ENCODE measurements around the gene ZNF556. TPM values are rescaled to one million over a fixed set of nuclear protein-coding genes. Genes with fewer than 3 reads are reported as not detected.

The ZNF556 gene
- total RNA-seq, 4 donors from 2014 or later = 0.28 to 0.73 TPM; not detected in 2

DNA sequence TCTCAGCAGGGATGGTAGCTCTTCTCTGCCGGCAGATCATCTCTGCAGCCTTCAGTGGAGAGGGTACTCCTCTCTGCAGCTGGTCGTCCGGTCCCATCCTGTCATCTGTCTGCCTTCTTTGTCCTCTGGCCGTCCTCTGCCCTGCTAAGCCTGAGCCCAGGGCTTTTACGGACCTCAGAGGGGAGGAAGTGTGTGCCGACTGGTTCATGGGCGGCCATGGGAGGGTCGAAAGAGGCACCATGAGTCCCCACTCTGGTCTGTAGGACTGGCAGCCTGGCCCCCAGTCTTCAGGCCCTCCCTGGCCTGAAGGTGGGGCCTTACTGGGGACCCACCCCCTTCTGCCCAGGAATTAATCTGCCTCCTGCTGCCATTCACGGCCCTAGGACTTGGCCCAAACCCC lies 43.5 kb upstream of the ZNF556 start:
- Histone ChIP-seq H3K27me3 (no peaks in the 10 kb centered on the region), H3K36me3 (no peaks in the 10 kb centered on the region), H3K9me3 (no peaks in the 10 kb centered on the region), H3K27ac (no peak overlapping the region), H3K4me1 (no peaks in the 10 kb centered on the region), H3K4me3 (no peak overlapping the region)
- TF ChIP-seq POLR2A (IDR thresholded peaks at IDR 0.05) = no peak
- TF ChIP-seq, protein P1, sequence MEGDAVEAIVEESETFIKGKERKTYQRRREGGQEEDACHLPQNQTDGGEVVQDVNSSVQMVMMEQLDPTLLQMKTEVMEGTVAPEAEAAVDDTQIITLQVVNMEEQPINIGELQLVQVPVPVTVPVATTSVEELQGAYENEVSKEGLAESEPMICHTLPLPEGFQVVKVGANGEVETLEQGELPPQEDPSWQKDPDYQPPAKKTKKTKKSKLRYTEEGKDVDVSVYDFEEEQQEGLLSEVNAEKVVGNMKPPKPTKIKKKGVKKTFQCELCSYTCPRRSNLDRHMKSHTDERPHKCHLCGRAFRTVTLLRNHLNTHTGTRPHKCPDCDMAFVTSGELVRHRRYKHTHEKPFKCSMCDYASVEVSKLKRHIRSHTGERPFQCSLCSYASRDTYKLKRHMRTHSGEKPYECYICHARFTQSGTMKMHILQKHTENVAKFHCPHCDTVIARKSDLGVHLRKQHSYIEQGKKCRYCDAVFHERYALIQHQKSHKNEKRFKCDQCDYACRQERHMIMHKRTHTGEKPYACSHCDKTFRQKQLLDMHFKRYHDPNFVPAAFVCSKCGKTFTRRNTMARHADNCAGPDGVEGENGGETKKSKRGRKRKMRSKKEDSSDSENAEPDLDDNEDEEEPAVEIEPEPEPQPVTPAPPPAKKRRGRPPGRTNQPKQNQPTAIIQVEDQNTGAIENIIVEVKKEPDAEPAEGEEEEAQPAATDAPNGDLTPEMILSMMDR (IDR thresholded peaks at IDR 0.05) = no peak
- no peak for DNase-seq
- intact Hi-C loops (cut with DNase I; ENCODE audit: low total_unique reads) = no loop called here

DNA sequence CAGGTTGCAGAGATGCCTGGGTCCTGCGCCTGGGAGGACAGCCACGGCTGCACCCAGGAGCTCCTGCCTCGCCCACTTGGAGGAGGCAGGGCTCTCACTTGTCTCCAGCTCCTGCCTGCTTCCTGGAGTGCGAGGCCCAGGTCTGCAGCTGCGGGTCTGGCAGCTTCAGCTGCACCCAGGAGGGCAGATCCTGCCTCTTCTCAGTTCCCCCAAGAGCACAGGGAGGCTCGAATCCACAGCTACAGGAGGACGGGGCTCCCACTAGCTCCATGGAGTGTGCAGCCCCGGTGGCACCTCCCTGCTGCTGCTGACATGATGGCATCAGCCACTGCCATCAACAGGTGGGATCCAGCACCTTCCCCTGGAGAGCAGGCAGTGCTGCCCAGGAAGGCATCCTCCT lies 43.0 kb upstream of the ZNF556 start:
- TF ChIP-seq POLR2A (IDR thresholded peaks at IDR 0.05) = no peak
- TF ChIP-seq, protein P1 (IDR thresholded peaks at IDR 0.05) = no peak
- Histone ChIP-seq H3K9me3 (no peaks in the 10 kb centered on the region), H3K4me3 (no peak overlapping the region), H3K27me3 (no peaks in the 10 kb centered on the region), H3K36me3 (no peaks in the 10 kb centered on the region), H3K27ac (no peak overlapping the region), H3K4me1 (no peaks in the 10 kb centered on the region)
- no peak for DNase-seq
- intact Hi-C loops (cut with DNase I; ENCODE audit: low total_unique reads) = no loop called here

DNA sequence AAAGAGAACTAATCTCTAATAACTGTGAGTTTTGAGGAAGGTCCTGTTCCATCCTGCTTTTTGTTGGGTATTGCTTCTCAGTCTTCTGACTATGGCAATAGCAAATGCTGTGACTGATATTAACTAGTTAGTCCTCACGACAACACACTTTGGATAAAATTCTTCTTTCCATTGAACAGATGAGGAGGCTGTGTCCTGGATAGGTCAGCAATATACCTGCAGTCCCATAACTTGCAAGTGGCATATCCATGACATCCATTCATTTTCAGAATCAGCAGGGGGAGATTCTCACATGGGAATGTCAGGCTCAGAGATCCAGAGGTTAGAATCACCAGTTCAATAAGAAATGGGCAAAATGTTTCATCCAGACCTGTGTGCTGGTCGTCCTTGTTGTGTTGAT lies 40.1 kb upstream of the ZNF556 start:
- Histone ChIP-seq H3K9me3 (no peaks in the 10 kb centered on the region), H3K4me3 (no peak overlapping the region), H3K27ac (no peak overlapping the region), H3K36me3 (no peaks in the 10 kb centered on the region), H3K27me3 (no peaks in the 10 kb centered on the region), H3K4me1 (no peaks in the 10 kb centered on the region)
- TF ChIP-seq POLR2A (IDR thresholded peaks at IDR 0.05) = no peak
- TF ChIP-seq, protein P1 (IDR thresholded peaks at IDR 0.05) = no peak
- intact Hi-C loops (cut with DNase I; ENCODE audit: low total_unique reads) = no loop called here
- DNase-seq = no peak

- Histone ChIP-seq H3K9me3 (peaks cover 0 to 5% of the 10 kb centered on the region in 2 donors), H3K4me1 (no peaks in the 10 kb centered on the region), H3K36me3 (no peaks in the 10 kb centered on the region), H3K4me3 (no peak overlapping the region), H3K27ac (no peak overlapping the region), H3K27me3 (no peaks in the 10 kb centered on the region)
- intact Hi-C loops (cut with DNase I; ENCODE audit: low total_unique reads) = no loop called here
- DNase-seq = no peak
- no peak for TF ChIP-seq POLR2A (IDR thresholded peaks at IDR 0.05)
- TF ChIP-seq, protein P1 (IDR thresholded peaks at IDR 0.05) = no peak
Observed at GRCh38 chr19:2827840-2828489, 39.2 kb upstream of the ZNF556 start.

DNA sequence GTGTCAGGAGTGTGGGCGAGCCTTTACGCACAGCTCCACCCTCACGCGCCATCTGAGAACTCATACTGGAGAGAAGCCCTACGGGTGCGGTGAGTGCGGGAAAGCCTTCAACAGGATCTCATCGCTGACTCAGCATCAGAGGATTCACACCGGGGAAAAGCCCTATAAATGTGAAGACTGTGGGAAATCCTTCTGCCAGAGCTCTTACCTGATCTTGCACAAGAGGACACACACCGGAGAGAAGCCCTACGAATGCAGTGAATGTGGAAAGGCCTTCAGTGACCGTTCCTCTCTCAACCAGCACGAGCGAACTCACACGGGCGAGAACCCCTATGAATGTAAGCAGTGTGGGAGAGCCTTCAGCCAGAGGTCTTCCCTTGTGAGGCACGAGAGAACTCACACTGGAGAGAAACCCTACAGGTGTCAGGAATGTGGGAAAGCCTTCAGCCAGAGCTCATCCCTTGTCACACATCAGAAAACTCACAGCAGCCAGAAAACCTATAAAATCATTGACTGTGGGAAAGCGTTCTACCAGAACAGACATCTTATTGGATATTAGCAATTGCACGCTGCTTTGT lies 32.8 kb upstream of the ZNF556 start:
- intact Hi-C loops (cut with DNase I; ENCODE audit: low total_unique reads) = no loop called here

More for the DNA sequence above, 32.8 kb upstream of the ZNF556 start:
- Histone ChIP-seq H3K4me3 (no peak overlapping the region), H3K27ac (no peak overlapping the region), H3K9me3 (peaks cover 0 to 25% of the 10 kb centered on the region in 2 donors), H3K36me3 (no peaks in the 10 kb centered on the region), H3K4me1 (no peaks in the 10 kb centered on the region), H3K27me3 (no peaks in the 10 kb centered on the region)
- TF ChIP-seq POLR2A (IDR thresholded peaks at IDR 0.05) = no peak
- TF ChIP-seq, protein P1 (IDR thresholded peaks at IDR 0.05) = no peak
- DNase-seq = no peak

Data from uterus (tissue), 4 donors.